MCF 10A (cell line): ENCODE data around the gene ILF2. TPM values are rescaled to one million over a fixed set of nuclear protein-coding genes. Genes with fewer than 3 reads are reported as not detected.
"Not testable (repeated sequence)": the region's sequence is repeated elsewhere in the genome, so short reads cannot be mapped to it uniquely, and the experiment has no call there.

ENCODE experiments used
- BruUV-seq: library from RNA; stranded (reverse); fragments of 400-500 nt; replicated peaks from 2 replicates; lab custom pipeline; 2021; lab: Mats Ljungman, UMichigan
- CTCF ChIA-PET: fragments of 300-600 bp; sonication (Branson Sonifier 250); formaldehyde crosslinking; extraction: SDS; loops from one replicate; lab custom pipeline; 2021; ENCODE audit warnings: antibody characterized with exemption, inconsistent platforms; lab: Yijun Ruan, JAX
- POLR2A ChIA-PET: fragments of 300-600, 350-650 bp; sonication (Branson Sonifier 250); formaldehyde crosslinking; extraction: SDS; loops from one replicate; lab custom pipeline; 2020; ENCODE audit warnings: antibody characterized with exemption, inconsistent platforms; lab: Yijun Ruan, JAX
- DNase-seq: peaks from one replicate; pipeline ENCODE4 v3.0.0-alpha.2; 2018; ENCODE audit not compliant: unreplicated experiment
- H3K27ac Mint-ChIP-seq: one replicate; pipeline ENCODE4 v1.8.0; 2022; ENCODE audit warnings: mild to moderate bottlenecking, low read depth, mixed read lengths; ENCODE audit not compliant: unreplicated experiment
- H3K27me3 Mint-ChIP-seq: one replicate; pipeline ENCODE4 v1.8.0; 2022; ENCODE audit warnings: mixed read lengths; ENCODE audit not compliant: insufficient read depth, unreplicated experiment
- H3K36me3 Mint-ChIP-seq: one replicate; pipeline ENCODE4 v1.8.0; 2022; ENCODE audit warnings: mild to moderate bottlenecking, moderate library complexity, mixed read lengths; ENCODE audit not compliant: insufficient read depth, unreplicated experiment
- H3K4me1 Mint-ChIP-seq: one replicate; pipeline ENCODE4 v1.8.0; 2022; ENCODE audit warnings: mixed read lengths; ENCODE audit not compliant: insufficient read depth, unreplicated experiment
- H3K4me3 Mint-ChIP-seq: one replicate; pipeline ENCODE4 v1.8.0; 2022; ENCODE audit warnings: mild to moderate bottlenecking, moderate library complexity, mixed read lengths; ENCODE audit not compliant: unreplicated experiment
- H3K9me3 Mint-ChIP-seq: one replicate; pipeline ENCODE4 v1.8.0; 2022; ENCODE audit warnings: mixed read lengths; ENCODE audit not compliant: unreplicated experiment
- CTCF ChIP-seq: fragments of 200-600 bp; IDR thresholded peaks from one replicate; pipeline ENCODE4 v1.8.0; 2022; ENCODE audit warnings: antibody characterized with exemption, mild to moderate bottlenecking; ENCODE audit not compliant: unreplicated experiment
- intact Hi-C: fragments of 100-400 bp; cut with micrococcal nuclease; formaldehyde crosslinking; loops from 2 replicates; pipeline ENCODE4 v1.14.1; 2022
- total RNA-seq: library from RNA; stranded (reverse); gene quantifications from 2 replicates; pipeline ENCODE4 v1.2.3, GENCODE V29; 2022

The ILF2 gene
- total RNA-seq, 1 experiment from 2014 or later: 348 TPM

DNA sequence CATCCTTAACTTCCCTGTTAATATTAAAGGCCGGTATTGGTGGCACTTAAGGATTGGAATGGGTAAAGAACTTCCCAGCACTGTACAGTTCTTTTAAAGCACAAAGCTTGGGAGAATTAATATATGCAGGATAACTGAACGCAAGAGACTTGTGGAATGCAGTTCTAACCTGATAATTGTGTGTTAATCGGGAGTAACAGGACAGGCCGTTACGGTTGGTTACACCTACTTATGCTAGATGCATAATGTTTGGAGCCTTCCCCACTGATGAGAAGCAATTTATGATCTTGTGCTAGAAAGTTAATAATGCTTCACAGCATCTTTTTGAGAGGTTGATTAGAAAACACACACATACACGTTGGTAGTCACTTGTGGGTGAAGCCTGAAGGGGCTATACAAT lies 29.9 kb downstream of the ILF2 start:
- Mint-ChIP-seq H3K4me1 (peaks cover 33% of the 10 kb centered on the region), H3K36me3 (peaks cover 100% of the 10 kb centered on the region), H3K9me3 (no peaks in the 10 kb centered on the region), H3K4me3 (no peak overlapping the region), H3K27me3 (no peaks in the 10 kb centered on the region), H3K27ac (peak overlapping the region; percentile 26)
- POLR2A ChIA-PET: interaction anchor here (2.6 to 46.1 kb wide), 3 partner anchors 9 to 25 kb away, joined by 10 to 1272 read pairs (median 66); partner anchors contain the start of genes S100A1, S100A13, S100A14 and S100A16
- intact Hi-C loops: no loop called here
- CTCF ChIA-PET: interaction anchor here (0.6 to 4.6 kb wide), 4 partner anchors 12 to 1393 kb away, joined by 3 to 23 read pairs (median 4); no protein-coding TSS in a partner anchor
- no peak for DNase-seq
- no peak for TF ChIP-seq CTCF
- BruUV-seq: no TSS peak

DNA sequence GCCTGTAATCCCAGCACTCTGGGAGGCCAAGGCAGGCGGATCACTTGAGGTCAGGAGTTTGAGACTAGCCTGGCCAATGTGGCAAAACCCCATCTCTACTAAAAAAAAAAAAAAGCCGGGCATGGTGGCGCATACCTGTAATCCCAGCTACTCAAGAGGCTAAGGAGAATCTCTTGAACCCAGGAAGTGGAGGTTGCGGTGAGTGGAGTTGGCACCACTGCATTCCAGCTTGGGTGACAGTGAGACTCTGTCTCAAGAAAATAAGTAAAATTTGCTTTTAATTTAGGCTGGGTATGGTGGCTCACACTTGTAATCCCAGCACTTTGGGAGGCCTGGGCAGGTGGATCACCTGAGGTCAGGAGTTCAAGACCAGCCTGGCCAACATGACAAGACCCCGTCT lies 30.6 kb downstream of the ILF2 start:
- ChIA-PET POLR2A (interaction anchor here (0.8 to 46.1 kb wide), 4 partner anchors 10 to 25 kb away, joined by 3 to 1272 read pairs (median 38); partner anchors contain the start of genes S100A1, S100A13, S100A14 and S100A16), CTCF (interaction anchor here (0.6 to 4.6 kb wide), 8 partner anchors 11 to 1393 kb away, joined by 3 to 23 read pairs (median 4); no protein-coding TSS in a partner anchor)
- intact Hi-C loops, DNase-seq, H3K9me3 Mint-ChIP-seq, H3K27me3 Mint-ChIP-seq, BruUV-seq, H3K27ac Mint-ChIP-seq, H3K4me3 Mint-ChIP-seq: not testable (repeated sequence)
- Mint-ChIP-seq H3K4me1 (peaks cover 28% of the 10 kb centered on the region), H3K36me3 (peaks cover 99% of the 10 kb centered on the region)

GRCh38 chr1:153639280-153639679 lies 31.5 kb downstream of the ILF2 start:
- intact Hi-C loops: no loop called here
- H3K4me1 Mint-ChIP-seq: peaks cover 27% of the 10 kb centered on the region
- CTCF ChIA-PET: interaction anchor here (0.7 to 4.6 kb wide), 5 partner anchors 24 to 129 kb away, joined by 3 to 23 read pairs (median 3); no protein-coding TSS in a partner anchor
- H3K27me3 Mint-ChIP-seq: no peaks in the 10 kb centered on the region
- peaks cover 93% of the 10 kb centered on the region for H3K36me3 Mint-ChIP-seq
- TF ChIP-seq CTCF: no peak
- no peak overlapping the region for H3K27ac Mint-ChIP-seq
- POLR2A ChIA-PET: interaction anchor here (0.6 to 46.1 kb wide), 4 partner anchors 11 to 325 kb away, joined by 3 to 1272 read pairs (median 36); partner anchors contain the start of genes S100A1, S100A13, S100A14 and S100A16
- H3K9me3 Mint-ChIP-seq: no peaks in the 10 kb centered on the region
- DNase-seq: no peak
- no TSS peak for BruUV-seq
- no peak overlapping the region for H3K4me3 Mint-ChIP-seq

DNA sequence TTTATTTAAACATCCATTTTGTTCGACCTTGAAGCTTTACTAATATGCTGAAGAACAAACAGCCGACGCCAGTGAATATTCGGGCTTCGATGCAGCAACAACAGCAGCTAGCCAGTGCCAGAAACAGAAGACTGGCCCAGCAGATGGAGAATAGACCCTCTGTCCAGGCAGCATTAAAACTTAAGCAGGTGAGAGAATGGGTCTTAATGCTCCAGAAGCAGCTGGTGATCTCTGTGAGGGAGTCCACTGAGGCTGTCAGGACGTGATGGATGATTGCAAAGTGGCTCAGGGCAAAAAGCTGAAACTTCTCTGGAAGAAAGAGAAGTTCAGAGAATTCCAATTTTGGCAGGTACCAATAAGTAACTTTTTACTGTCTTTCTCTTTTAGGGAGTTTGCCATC lies 32.5 kb downstream of the ILF2 start:
- H3K36me3 Mint-ChIP-seq: peaks cover 88% of the 10 kb centered on the region
- no peaks in the 10 kb centered on the region for H3K27me3 Mint-ChIP-seq
- CTCF ChIA-PET: interaction anchor here (0.5 to 4.6 kb wide), 8 partner anchors 11 to 271 kb away, joined by 3 to 23 read pairs (median 3); partner anchors contain the start of gene S100A6
- TF ChIP-seq CTCF: no peak
- intact Hi-C loops: no loop called here
- no peak for DNase-seq
- no peak overlapping the region for H3K27ac Mint-ChIP-seq
- no TSS peak for BruUV-seq
- POLR2A ChIA-PET: interaction anchor here (1.2 to 46.1 kb wide), 6 partner anchors 12 to 66 kb away, joined by 3 to 1272 read pairs (median 5); partner anchors contain the start of genes ILF2, S100A1, S100A13 and S100A14
- H3K4me3 Mint-ChIP-seq: no peak overlapping the region
- peaks cover 25% of the 10 kb centered on the region for H3K4me1 Mint-ChIP-seq
- H3K9me3 Mint-ChIP-seq: no peaks in the 10 kb centered on the region
